CD14-positive monocyte (primary cell): Measurements from ENCODE around the gene ERVV-1. TPM values are rescaled to one million over a fixed set of nuclear protein-coding genes. Genes with fewer than 3 reads are reported as not detected.

Experiments
- DNase-seq, 3 donors: peaks; one replicate each; pipeline ENCODE4 v3.0.0-alpha.2; 2011 to 2022
- H2AFZ ChIP-seq: 2 replicates; pipeline ENCODE4 v1.6.0; 2012; ENCODE audit warnings: mild to moderate bottlenecking, low read depth, low read length, inconsistent platforms; ENCODE audit not compliant: insufficient read depth, poor library complexity, severe bottlenecking
- H3K27ac ChIP-seq, 2 donors: 1 replicate in 1 of 2; 2 replicates in 1 of 2; pipeline ENCODE4 v1.5.1; 2012 to 2013; ENCODE audit warnings: low read length in 2 of 2, control low read depth in 1 of 2, inconsistent platforms in 1 of 2, low read depth in 1 of 2, mild to moderate bottlenecking in 1 of 2
- H3K27me3 ChIP-seq, 2 donors: one replicate each; pipeline versions ENCODE4 v1.6.0 to v1.6.1; 2011 to 2013; ENCODE audit warnings: low read length in 2 of 2; ENCODE audit not compliant: control insufficient read depth in 2 of 2, insufficient read depth in 2 of 2
- H3K36me3 ChIP-seq, 2 donors: replicated peaks in 1 of 2; 1 replicate in 1 of 2; 2 replicates in 1 of 2; pipeline versions ENCODE4 v1.5.1 to v1.6.1; 2012 to 2013; ENCODE audit warnings: low read length in 2 of 2, control low read depth in 1 of 2, inconsistent platforms in 1 of 2, mild to moderate bottlenecking in 1 of 2; ENCODE audit not compliant: insufficient read depth in 2 of 2, control insufficient read depth in 1 of 2
- H3K4me1 ChIP-seq, 2 donors: 1 replicate in 1 of 2; 2 replicates in 1 of 2; pipeline versions ENCODE4 v1.5.1 to v1.6.1; 2012 to 2013; ENCODE audit warnings: low read length in 2 of 2, control low read depth in 1 of 2, inconsistent platforms in 1 of 2, mild to moderate bottlenecking in 1 of 2, moderate library complexity in 1 of 2; ENCODE audit not compliant: insufficient read depth in 2 of 2, control insufficient read depth in 1 of 2
- H3K4me2 ChIP-seq: replicated peaks from 2 replicates; pipeline ENCODE3; 2012; ENCODE audit warnings: low read length, moderate library complexity, mild to moderate bottlenecking; ENCODE audit not compliant: poor library complexity, severe bottlenecking; ENCODE audit errors: extremely low read depth
- H3K4me3 ChIP-seq, 3 experiments: fragments of 200-600 bp in 1 of 3; sonication (generic) in 1 of 3; replicated peaks in 1 of 3; 1 replicate in 2 of 3; 2 replicates in 1 of 3; pipeline ENCODE4 v1.5.1; 2011 to 2013; ENCODE audit warnings: low read length in 3 of 3, mild to moderate bottlenecking in 3 of 3, control low read depth in 2 of 3, low read depth in 2 of 3, inconsistent platforms in 1 of 3, moderate library complexity in 1 of 3
- H3K79me2 ChIP-seq: 2 replicates; pipeline ENCODE4 v1.6.0; 2012; ENCODE audit warnings: mild to moderate bottlenecking, control low read depth, inconsistent platforms, low read length, moderate library complexity; ENCODE audit not compliant: insufficient read depth
- H3K9ac ChIP-seq: 2 replicates; pipeline ENCODE4 v1.6.0; 2017; ENCODE audit warnings: low read length, mild to moderate bottlenecking; ENCODE audit not compliant: insufficient read depth, poor library complexity, severe bottlenecking
- H3K9me3 ChIP-seq, 2 donors: replicated peaks in 1 of 2; 1 replicate in 1 of 2; 2 replicates in 1 of 2; pipeline versions ENCODE4 v1.5.1 to v1.6.1; 2012 to 2013; ENCODE audit warnings: low read length in 2 of 2, control low read depth in 1 of 2; ENCODE audit not compliant: control insufficient read depth in 1 of 2, insufficient read depth in 1 of 2
- H4K20me1 ChIP-seq: 2 replicates; pipeline ENCODE4 v1.6.0; 2012; ENCODE audit warnings: mild to moderate bottlenecking, low read length, control low read depth, moderate library complexity; ENCODE audit not compliant: insufficient read depth
- H3K27ac Mint-ChIP-seq, 7 donors: one replicate each; pipeline ENCODE4 v1.8.0; 2020; ENCODE audit warnings: mild to moderate bottlenecking in 7 of 7, mixed read lengths in 7 of 7, moderate library complexity in 6 of 7, inconsistent platforms in 2 of 7
- H3K27me3 Mint-ChIP-seq, 3 donors: one replicate each; pipeline ENCODE4 v1.8.0; 2021 to 2022; ENCODE audit warnings: low read depth in 3 of 3, mild to moderate bottlenecking in 3 of 3, mixed read lengths in 3 of 3, moderate library complexity in 3 of 3, inconsistent platforms in 1 of 3
- H3K36me3 Mint-ChIP-seq, 2 donors: one replicate each; pipeline ENCODE4 v1.8.0; 2020; ENCODE audit warnings: mixed read lengths in 2 of 2, inconsistent platforms in 1 of 2, mild to moderate bottlenecking in 1 of 2
- H3K4me1 Mint-ChIP-seq: one replicate; pipeline ENCODE4 v1.8.0; 2020; ENCODE audit warnings: mild to moderate bottlenecking, mixed read lengths
- H3K4me3 Mint-ChIP-seq, 2 donors: one replicate each; pipeline ENCODE4 v1.8.0; 2020; ENCODE audit warnings: mild to moderate bottlenecking in 2 of 2, mixed read lengths in 2 of 2, moderate library complexity in 1 of 2
- H3K9me3 Mint-ChIP-seq, 7 donors: one replicate each; pipeline ENCODE4 v1.8.0; 2020 to 2022; ENCODE audit warnings: mixed read lengths in 7 of 7, mild to moderate bottlenecking in 6 of 7, moderate library complexity in 6 of 7, inconsistent platforms in 2 of 7
- WGBS: methylation state at CpG from one replicate; pipeline ENCODE4 v1.1.5; 2013; ENCODE audit warnings: missing lambda C conversion rate; ENCODE audit not compliant: insufficient coverage; 5-methylcytosine and 5-hydroxymethylcytosine counted together
- intact Hi-C, 2 donors: fragments of 100-400 bp; cut with micrococcal nuclease; formaldehyde crosslinking; loops; one replicate each; pipeline versions ENCODE4 v1.15.0 to v1.15.1; 2023
- polyA plus RNA-seq, 3 donors: library from polyadenylated mRNA; depleted of rRNA in 1 of 3; unstranded in 2 of 3; stranded (reverse) in 1 of 3; fragments of 300-500 nt in 2 of 3; fragments of >200 nt in 1 of 3; fragmentation: Illumina TruSeq in 2 of 3; gene quantifications; 1 replicate in 2 of 3; 2 replicates in 1 of 3; pipeline ENCODE4 v1.2.3, GENCODE V29; 2012 to 2021
- TF ChIP-seq, protein P1 (sequence below): fragments of 200-600 bp; IDR thresholded peaks from one replicate; pipeline ENCODE4 v1.8.0; 2022; ENCODE audit warnings: antibody characterized with exemption, mild to moderate bottlenecking

ERVV-1 gene
- polyA plus RNA-seq, 3 donors, result not detected

DNA sequence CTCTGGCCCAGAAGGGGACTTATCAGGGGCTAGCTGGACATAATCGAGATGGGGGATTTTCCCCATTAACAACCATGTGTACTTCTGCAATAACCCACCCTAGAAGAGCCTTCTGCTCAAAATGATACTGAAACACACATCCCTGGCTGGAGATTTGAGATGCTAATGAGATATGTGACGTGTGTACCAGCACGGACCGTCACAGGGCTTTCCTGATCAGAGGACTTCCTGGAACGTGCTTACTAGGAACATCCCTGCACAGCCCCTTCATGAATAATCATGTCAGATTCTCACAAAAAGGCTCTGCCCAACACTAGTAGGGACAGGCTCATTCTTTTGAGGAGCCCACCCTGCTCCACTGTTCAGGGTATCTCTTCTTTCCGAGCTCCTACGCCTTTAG lies 6.5 kb upstream of the ERVV-1 start:
- Mint-ChIP-seq H3K4me1 (no peaks in the 10 kb centered on the region), H3K4me3 (no peak overlapping the region), H3K27me3 (peaks cover 0 to 3% (median 3%) of the 10 kb centered on the region in 3 donors), H3K36me3 (no peaks in the 10 kb centered on the region), H3K9me3 (peaks cover 47 to 96% (median 84%) of the 10 kb centered on the region in 7 donors), H3K27ac (no peak overlapping the region)
- TF ChIP-seq, protein P1, sequence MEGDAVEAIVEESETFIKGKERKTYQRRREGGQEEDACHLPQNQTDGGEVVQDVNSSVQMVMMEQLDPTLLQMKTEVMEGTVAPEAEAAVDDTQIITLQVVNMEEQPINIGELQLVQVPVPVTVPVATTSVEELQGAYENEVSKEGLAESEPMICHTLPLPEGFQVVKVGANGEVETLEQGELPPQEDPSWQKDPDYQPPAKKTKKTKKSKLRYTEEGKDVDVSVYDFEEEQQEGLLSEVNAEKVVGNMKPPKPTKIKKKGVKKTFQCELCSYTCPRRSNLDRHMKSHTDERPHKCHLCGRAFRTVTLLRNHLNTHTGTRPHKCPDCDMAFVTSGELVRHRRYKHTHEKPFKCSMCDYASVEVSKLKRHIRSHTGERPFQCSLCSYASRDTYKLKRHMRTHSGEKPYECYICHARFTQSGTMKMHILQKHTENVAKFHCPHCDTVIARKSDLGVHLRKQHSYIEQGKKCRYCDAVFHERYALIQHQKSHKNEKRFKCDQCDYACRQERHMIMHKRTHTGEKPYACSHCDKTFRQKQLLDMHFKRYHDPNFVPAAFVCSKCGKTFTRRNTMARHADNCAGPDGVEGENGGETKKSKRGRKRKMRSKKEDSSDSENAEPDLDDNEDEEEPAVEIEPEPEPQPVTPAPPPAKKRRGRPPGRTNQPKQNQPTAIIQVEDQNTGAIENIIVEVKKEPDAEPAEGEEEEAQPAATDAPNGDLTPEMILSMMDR, result no peak
- no peaks in the 10 kb centered on the region for H4K20me1 ChIP-seq
- H3K79me2 ChIP-seq, result no peaks in the 10 kb centered on the region
- H3K4me3 ChIP-seq, result no peak overlapping the region
- H3K9me3 ChIP-seq, result peaks cover 87 to 90% of the 10 kb centered on the region in 2 donors
- no peak overlapping the region for H3K4me2 ChIP-seq
- no peaks in the 10 kb centered on the region for H3K36me3 ChIP-seq
- 93% methylated on average over 2 of the region's 7 CpGs for WGBS
- H3K9ac ChIP-seq, result no peak overlapping the region
- no peaks in the 10 kb centered on the region for H3K27me3 ChIP-seq
- H3K4me1 ChIP-seq, result no peaks in the 10 kb centered on the region
- DNase-seq, result no peak
- H2AFZ ChIP-seq, result no peak overlapping the region
- intact Hi-C loops, result no loop called here
- no peak overlapping the region for H3K27ac ChIP-seq

DNA sequence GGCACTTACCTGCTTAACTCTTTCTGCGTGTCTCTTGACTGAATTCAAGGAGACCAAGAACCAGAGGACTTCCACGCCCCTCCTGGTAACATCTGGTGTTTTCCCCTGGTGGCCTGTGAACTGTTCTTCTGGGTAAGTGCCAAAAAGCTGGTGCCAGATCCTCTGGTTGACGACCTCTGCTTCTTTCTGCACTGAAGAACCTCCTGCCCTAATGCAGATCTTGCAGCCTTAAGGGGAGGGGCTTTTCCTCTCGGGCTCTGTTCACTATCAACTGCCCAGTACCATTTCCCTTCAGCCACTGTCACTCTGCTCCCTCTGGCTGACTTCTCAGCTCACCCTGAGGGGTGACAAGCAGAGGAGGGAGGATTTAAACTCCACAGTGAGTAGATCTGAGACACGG lies 6.1 kb upstream of the ERVV-1 start:
- Histone ChIP-seq H3K9ac (no peak overlapping the region), H3K27me3 (no peaks in the 10 kb centered on the region), H3K4me3 (no peak overlapping the region), H3K27ac (no peak overlapping the region), H3K4me2 (no peak overlapping the region), H3K4me1 (no peaks in the 10 kb centered on the region), H4K20me1 (no peaks in the 10 kb centered on the region), H3K9me3 (peaks cover 90 to 91% of the 10 kb centered on the region in 2 donors), H2AFZ (no peak overlapping the region), H3K36me3 (no peaks in the 10 kb centered on the region), H3K79me2 (no peaks in the 10 kb centered on the region)
- intact Hi-C loops, result no loop called here
- 88% methylated on average over 3 of the region's 5 CpGs for WGBS
- TF ChIP-seq, protein P1, result no peak
- Mint-ChIP-seq H3K27me3 (peaks cover 0 to 3% (median 3%) of the 10 kb centered on the region in 3 donors), H3K4me1 (no peaks in the 10 kb centered on the region), H3K36me3 (no peaks in the 10 kb centered on the region), H3K9me3 (peaks cover 44 to 96% (median 85%) of the 10 kb centered on the region in 7 donors), H3K4me3 (no peak overlapping the region), H3K27ac (no peak overlapping the region)
- no peak for DNase-seq
